SW 1271 (cell line): Measurements from ENCODE around the gene BPIFB3.

Experiments
- DNase-seq, 2 experiments: peaks; one replicate each; lab custom pipeline; 2025; lab: John Stamatoyannopoulos, UW

The BPIFB3 gene, protein sequence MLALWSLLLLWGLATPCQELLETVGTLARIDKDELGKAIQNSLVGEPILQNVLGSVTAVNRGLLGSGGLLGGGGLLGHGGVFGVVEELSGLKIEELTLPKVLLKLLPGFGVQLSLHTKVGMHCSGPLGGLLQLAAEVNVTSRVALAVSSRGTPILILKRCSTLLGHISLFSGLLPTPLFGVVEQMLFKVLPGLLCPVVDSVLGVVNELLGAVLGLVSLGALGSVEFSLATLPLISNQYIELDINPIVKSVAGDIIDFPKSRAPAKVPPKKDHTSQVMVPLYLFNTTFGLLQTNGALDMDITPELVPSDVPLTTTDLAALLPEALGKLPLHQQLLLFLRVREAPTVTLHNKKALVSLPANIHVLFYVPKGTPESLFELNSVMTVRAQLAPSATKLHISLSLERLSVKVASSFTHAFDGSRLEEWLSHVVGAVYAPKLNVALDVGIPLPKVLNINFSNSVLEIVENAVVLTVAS

DNA sequence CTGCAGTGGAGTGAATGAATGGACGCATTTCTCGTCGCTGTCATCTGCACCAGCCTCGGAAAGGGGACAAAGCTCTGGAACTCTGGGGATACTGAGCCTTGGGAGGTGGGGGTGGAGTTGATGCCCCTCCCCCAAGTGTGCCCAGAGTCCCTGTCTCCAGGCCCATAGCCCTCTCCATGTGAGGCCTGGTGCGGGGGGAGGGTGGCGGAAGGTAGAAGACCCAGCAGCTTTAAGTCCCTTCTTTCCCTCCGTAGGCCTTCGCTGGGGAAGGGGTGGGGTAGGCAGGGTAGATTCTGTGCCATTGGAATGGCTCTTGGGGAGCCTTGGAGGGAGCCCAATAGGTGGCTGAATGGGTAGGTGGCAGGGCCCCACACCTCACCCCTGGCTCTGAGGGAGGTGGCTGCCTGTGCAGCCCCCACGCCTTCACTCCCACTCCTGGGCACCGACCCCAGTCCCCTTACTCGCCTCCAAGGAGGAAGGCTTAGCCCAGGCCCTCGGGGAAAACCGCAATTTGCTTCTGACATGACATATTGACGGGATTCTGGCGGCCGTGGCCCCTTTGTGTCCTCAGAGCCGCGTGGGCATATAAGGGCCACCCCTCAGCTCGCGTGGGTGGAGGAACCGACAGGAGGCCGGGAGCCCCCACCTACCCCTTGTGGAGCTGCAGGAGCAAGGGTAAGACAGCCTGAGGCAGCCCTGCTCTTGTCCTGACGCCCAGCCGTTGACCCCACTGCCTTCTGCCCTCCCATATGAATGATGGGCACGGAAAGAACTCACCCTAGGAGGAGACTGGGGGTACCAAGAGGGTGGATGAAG lies at the start of gene BPIFB3:
Gene BPIFB3, plus strand, starts transcription at position 613 of the 816 bp plus-strand sequence. CDS start 1,533 bp downstream, outside the sequence.
- DNase-seq, result no peak

DNA sequence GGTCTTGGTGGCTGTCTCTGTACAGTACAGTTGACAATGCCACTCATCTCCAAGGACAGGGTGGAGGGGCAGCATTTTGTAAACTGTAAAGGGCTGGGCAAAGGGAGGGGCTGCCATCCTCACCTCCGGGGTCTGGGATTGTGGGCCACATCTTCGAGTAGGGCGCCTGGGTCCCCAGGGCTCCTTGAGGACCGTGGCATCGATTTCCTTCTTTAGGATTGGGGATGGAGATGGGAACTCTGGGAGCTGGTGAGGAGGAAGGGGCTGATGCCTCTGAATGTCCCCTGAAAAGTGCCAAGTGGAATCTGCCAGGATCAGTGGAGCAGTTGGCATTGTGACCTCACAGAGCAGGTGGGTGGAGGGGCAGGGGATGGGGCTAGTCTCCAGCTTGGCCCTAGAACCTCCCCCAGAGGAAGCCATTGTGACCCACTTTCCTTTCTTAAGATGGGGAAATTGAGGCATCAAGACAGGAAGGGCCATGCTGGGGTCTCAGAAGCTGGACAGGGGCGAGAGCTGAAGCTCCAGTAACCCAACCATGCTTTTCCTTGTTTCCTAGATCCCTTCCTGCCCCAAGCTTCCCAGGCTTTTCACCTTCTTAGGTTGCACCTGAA lies 49.5 kb upstream of the BPIFB3 start, which contains the start of gene SUN5:
Gene SUN5, minus strand, starts transcription at position 293 of the 611 bp plus-strand sequence. Its CDS starts 93 bp downstream, at position 200.
- no peak for DNase-seq

DNA sequence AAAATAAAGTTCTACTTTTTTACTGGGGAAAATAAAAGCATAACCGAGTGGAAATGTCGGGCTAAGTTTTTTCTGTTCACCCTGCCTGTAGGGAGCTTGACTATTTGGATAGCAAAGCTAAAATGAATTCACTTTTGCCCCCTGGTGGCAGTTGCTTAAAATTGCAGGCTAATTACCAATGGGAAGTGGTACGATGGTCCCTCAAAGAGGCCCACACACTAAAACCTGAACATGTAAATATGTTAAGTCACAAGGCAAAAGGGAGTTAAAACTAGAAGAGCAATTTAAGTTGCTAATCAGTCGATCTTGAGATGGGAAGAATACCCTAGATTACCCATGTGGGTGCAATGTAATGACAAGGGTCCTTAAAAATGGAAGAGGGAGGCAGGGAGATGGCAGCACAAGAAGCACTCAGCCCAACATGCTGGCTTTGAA lies 48.6 kb upstream of the BPIFB3 start:
- no peak for DNase-seq

DNA sequence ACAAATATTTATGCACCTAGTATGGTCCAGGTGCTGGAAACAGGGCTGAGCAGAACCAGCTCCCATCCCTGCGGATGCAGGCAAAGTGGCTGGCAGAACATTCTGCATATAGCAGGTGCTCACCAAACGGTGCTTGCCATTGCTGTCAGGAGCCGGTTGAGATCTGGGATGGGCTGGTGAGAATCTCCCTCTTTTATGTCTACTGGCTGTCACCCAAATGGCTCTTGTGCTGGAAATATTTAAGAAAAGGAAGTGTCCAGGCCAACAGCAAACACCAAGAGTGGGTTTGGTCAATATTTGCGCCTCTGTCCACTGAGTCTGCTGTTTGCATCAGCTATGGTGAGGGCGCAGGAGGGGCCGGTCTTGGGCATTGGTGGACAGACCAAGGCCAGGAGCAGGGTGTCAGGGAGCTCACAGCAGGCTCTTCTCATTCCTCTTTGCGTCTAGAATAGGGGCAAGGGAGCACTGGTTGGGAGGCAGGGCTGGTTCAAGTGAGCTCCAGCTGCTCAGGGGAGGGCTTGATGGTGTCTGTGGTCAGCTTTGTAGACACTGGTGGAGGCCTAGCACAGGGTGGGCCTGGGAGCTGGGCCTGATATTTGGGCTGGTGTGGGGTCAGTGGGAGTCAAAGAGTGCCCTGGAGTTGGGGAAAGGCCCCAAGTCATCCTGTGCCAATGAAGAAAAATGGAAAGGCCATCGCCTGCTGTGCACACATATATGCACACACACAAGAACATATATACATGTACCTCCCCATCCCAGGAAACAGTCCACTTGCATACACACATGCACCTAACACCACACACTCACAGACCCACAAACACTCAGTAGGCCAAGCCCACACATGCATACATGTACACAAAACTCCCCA lies 47.6 kb upstream of the BPIFB3 start:
- DNase-seq, result no peak

DNA sequence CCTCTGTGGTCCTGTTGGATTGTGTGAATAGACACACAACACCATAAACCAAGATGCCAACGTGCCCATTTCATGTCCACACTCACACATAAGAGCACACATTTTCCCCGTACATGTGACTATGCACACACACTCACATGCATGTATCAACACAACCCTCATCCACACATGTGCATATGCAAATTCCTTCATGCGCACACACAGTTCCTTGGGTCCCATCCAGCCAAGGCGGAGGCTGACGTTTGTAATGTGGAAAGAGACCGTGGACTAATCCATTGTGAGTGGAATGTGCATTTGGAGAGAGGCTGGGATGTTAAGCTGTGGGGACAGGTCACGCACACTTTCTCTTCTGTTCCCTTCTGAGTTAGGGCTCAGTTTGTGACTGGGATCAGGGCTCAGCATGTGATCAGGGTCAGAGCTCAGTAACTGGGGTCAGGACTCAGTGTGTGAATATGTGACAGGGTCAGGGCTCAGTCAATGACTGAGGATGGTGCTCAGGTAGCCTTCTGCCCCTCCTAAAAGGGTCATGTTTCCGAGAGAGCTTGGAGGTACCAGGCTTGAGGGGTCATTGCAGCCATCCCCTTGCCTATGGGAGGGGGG lies 46.8 kb upstream of the BPIFB3 start:
- DNase-seq, result no peak

DNA sequence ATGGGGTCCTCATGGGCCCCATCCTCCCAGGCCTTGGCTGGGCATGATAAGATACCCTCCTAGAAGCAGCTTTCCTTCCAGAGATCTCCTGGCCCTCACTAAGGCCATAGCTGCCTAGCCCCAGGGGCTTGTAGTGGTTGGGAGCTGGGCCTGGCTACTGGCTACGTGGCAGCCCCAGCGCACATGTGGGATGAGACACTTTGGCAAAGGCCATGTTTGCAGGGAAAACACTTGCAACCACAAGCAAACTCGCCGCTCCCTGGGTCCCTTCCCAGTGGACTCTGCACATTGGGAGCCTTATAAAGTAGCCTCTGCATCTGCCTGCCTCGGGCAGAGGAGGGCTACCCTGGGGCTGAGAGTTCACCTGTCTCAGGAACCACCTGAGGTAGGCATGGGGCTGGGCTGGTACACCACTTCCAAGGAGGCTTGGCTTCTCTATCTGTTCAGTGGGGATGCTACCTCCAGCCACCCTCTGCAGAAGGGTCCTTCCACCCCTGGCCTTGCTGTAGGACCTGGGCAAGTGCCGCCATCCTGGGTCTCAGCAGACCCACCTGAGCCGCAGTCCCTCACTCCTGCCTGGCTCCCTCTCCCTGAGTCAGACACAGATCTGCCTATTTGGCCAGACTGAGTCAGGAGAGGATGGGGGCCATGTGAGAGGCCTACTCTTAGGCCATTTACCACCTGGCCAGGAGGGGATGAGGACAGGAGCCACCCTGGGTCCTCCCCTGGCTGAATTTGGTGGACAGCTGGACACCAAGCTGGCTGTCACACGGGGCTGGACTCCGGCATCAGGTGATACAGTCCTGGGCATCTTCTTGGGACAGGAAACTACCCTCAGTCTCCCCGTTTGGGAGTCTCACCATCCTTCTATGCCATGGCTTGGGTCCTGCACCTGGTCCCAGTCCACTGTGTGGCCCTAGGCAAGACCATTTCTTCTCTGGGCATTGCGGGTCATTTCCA lies 46.0 kb upstream of the BPIFB3 start, which contains the start of gene BPIFB2:
Gene BPIFB2, plus strand, starts transcription at position 329 of the 960 bp plus-strand sequence. CDS start 871 bp downstream, outside the sequence.
- no peak for DNase-seq

DNA sequence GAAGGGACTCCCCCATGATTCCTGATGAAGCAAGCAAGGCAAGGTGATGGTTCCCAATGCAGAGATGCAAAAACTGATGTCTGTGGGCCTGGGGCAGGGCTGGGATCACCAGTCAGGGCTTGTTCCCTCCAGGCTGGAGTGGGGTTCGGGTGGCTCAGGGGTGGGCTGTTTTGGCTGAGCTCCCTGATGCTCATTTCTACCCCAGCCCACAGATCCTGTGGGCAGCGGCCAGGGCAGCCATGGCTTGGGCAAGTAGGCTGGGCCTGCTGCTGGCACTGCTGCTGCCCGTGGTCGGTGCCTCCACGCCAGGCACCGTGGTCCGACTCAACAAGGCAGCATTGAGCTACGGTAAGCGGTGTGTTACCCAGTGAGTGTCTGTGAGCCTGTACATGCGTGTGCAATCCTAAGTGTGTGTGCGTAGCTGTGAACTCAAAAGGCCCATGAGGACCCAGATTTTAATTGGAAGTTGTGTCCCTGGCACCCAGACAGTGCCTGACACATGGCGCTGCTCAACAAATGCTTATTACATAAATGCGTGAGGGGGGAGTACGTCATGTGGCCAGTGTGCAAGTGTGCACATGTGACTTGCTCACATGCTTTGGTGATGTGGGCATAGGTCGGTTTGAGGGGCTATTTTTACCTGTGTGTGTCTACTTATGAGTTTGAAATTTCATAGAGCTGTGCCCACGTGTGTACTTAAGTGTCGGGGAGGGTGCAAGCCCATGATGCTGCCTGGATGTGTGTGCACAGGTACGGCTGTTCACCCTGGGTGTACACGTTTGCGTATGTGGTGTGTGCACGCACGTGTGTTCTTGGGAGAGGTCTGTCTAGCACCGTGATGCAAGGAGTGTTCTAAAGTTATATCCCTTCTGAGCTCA lies 45.1 kb upstream of the BPIFB3 start:
- no peak for DNase-seq

DNA sequence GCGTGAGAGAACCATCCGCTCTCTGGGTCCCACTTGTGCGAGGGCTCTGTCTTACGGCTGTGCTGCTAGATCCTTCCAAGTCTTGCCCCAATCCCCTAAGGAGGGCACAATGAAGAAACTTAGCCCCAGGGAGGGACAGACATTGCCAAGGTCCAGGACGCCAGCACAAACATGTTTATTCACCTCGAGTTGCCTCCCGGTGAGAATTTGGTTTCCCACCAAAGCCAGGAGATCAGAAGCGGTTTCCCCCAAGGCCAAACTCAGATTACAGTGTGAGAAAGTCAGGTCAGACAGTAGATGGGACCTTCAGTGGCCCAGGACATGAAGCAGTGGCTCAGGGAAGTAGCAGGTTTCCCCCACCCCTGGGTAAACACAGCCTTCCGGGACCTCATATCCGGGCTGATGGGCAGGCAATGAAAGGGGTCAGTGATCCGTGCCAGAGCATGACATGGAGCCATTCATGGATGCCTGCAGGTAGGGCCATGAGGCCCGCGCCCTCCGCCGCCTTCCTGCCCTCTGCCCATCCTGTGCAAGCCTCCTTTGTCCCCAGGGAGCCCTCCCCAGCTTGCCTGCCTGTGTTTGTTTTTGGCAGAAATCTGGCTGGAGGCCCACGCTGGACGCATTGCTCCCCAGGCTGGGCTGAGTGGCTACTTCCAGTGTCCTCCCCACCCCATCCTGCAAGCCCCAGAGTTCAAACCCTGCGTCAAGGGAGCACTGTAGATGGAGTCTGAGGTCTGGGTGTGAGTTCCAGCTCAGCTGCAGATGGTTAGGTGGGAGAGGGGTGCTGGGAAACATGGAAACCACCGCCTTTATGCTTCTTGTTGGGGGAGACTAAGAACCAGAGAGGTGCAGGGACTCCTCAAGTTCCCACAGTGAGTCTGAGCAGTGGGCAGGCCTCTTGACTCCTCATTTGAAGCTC lies 44.2 kb upstream of the BPIFB3 start:
- no peak for DNase-seq

DNA sequence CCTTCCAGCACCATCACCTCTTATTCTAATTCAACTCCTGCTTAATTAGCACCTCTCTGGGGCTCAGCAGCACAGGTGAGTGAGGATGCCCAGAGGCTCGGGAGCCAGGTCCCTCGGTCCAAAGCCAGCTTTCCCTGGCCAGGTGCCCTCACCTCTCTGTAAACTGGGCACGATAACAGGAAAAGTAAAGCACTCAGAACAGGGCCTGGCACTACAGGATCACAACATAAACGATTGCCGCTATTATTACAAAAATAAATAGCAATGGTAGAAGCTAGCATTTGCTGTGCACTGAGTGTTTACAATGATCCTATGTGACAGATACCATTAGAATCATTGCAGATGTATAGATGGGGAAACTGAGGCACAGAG lies 43.6 kb upstream of the BPIFB3 start:
- no peak for DNase-seq

DNA sequence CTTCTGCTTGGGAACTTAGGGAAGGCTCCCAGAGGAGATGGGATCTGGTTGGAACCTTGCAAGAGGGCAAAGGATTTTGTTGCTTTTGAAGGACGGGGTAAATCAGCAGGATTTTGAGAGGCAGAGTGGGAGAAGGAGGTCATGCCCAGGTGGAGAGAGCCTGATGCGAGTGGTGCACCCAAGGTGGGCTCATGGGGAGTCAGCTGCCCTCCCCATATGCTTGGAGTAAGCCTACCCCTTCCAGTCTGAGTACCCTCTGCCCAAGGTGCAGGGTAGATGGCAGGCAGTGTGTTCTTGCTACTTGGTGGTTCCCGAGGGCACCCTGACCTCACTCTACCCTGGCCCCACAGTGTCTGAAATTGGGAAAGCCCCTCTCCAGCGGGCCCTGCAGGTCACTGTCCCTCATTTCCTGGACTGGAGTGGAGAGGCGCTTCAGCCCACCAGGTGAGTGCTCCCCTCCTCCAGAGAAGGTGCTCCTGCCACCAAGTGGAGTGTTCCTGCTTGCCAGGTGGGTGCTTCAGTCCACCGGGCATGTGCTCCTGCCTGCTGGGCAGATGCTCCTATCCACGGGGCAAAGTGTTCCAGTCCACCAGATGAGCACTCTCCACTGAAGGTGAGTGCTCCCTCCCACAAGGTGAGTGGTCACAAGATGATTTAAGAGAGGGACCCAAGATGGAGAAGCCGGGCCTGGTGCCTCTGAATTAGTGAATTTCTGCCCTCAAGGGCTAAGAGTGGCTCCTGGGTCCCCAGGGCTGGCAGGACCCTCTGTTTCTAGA lies 42.8 kb upstream of the BPIFB3 start:
- no peak for DNase-seq

DNA sequence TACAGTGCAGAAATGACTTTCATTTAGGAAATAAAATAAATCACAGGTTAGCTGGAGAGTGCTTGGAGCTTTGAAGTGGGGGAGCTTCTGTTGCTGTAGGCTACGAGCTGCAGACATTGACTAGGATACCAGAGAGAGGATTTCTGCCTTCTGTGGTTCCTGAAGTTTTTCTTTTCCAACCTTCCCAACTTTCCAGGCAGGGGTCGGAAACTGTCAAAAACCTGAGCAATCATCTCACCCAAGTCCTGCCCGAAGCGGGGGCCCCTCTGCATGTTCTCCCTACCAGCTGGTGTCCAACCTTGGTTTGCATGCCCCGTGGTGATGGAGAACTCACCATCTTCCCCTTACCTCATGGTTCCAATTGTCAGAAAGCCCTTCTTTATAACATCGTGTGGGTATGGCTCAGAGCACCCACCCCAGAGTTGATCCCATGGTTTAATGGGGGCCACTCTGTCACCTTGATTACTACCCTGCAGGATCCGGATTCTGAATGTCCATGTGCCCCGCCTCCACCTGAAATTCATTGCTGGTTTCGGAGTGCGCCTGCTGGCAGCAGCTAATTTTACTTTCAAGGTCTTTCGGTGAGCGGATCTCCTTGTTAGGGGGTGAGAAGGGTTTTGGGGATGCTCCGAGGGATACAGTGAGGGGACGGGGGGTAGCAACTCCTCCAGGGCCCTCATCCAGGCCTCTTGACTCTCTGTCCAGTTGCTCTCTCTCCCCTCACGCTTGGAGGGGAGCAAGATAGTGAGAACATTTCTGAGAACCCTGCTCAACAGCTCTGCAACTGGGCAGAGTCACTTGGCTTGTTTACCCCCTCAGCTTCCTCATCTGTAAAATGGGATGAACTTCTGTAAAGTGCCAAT lies 41.1 kb upstream of the BPIFB3 start:
- no peak for DNase-seq

DNA sequence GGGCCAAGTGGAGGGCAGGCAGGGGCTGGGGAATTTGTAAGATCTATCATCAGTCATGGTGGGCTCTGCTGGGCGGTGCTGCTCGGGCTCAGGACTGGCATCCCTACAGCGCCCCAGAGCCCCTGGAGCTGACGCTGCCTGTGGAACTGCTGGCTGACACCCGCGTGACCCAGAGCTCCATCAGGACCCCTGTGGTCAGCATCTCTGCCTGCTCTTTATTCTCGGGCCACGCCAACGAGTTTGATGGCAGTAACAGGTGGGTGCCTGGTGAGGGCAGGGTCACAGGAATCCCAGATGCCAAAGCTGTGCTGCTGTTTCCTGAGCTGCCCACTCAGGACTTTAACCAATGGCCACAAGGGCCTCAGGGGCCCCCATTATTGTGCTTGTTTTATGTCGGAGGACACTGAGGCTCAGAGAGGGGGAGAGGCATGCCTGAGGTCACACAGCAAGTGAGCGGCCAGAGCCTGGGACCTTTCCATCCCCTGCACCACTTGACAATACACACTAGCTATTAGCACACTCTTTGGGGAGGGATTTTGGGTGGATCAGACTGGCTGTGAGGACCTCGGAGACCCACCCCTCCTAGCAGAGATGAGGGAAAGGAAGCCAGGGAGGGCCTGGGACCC lies 39.9 kb upstream of the BPIFB3 start:
- no peak for DNase-seq

DNA sequence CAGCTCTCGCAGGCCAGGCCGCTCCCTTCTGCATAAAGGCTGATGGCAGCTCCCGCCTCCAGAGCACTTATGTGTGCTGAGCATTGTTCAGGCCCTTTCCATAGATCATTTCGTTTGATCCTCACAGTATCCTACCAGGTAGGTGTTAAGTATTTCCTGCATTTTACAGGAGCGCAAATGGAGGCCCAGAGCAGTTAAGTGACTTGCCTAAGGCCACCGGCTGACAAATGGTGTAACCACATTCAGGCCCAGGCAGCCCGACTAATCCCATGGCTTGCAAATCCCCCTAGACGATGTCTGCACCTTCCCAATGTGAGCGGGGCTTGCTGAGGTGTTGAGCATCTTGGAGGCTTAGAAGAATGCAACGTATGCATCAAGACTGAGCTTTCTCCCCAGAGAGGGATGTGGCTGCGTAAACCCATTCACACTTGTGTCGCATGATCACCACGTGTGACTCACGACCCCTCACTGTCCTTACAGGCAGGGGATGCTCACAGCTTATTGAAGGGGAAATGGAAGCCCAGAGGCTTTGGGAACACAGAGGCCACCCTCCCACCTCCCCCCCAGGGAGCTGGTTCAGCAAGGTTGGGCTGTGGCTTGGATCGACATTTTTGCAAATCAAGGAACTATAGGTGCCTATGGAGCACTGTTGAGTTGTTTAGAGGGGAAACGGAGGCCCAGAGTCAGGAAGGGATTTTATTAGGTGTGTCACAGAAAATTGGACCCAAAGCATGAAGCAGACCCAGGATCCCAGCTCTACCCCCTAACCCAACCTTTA lies 39.2 kb upstream of the BPIFB3 start:
- no peak for DNase-seq

DNA sequence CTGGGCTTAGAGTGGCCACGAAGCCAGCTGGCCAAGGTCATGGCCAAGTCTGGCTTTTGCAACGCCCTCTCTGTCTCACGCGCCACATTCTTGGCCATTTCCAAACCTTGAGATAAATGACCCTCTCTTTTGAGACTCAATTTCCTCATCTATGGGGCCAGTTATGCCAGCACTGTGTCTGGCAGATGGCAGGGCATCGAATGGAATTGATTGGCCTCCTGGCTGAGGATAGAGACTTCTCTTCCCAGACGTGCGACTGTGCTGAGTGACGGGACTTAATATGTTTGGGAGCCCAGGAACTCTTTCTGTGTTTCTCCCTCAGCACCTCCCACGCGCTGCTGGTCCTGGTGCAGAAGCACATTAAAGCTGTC lies 38.6 kb upstream of the BPIFB3 start:
- DNase-seq, result no peak
